Testis (tissue), 3 donors: ENCODE data around the gene SON. TPM values are rescaled to one million over a fixed set of nuclear protein-coding genes. Genes with fewer than 3 reads are reported as not detected.

Experiments used
- DNase-seq: peaks from one replicate; pipeline ENCODE4 v3.0.0-alpha.2; 2019
- H3K27ac ChIP-seq, 2 donors: fragments of 200-600 bp; sonication (generic); one replicate each; pipeline ENCODE4 v1.5.1; 2019
- H3K27me3 ChIP-seq: fragments of 200-600 bp; sonication (generic); one replicate; pipeline ENCODE4 v1.5.1; 2019
- H3K36me3 ChIP-seq: fragments of 200-600 bp; sonication (generic); one replicate; pipeline ENCODE4 v1.5.1; 2017; ENCODE audit warnings: low read depth; ENCODE audit errors: missing control alignments
- H3K4me1 ChIP-seq: fragments of 200-600 bp; sonication (generic); one replicate; pipeline ENCODE4 v1.5.1; 2019
- H3K4me3 ChIP-seq, 2 donors: fragments of 200-600 bp; sonication (generic); one replicate each; pipeline ENCODE4 v1.5.1; 2017 to 2019
- H3K9me3 ChIP-seq: fragments of 200-600 bp; sonication (generic); one replicate; pipeline ENCODE4 v1.5.1; 2017
- CTCF ChIP-seq, 3 experiments: fragments of 450-650 bp in 2 of 3; fragments of 200-600 bp in 1 of 3; sonication (generic) in 1 of 3; IDR thresholded peaks; one replicate each; pipeline ENCODE4 v1.5.1; 2016 to 2019; ENCODE audit warnings: antibody characterized with exemption in 3 of 3, mild to moderate bottlenecking in 2 of 3, moderate library complexity in 1 of 3
- POLR2A ChIP-seq: fragments of 450-650 bp; IDR thresholded peaks from one replicate; pipeline ENCODE4 v1.6.1; 2017; ENCODE audit warnings: antibody characterized with exemption, mild to moderate bottlenecking, moderate library complexity
- WGBS, 2 donors: methylation state at CpG; one replicate each; pipeline ENCODE4 v1.1.5; 2018; 5-methylcytosine and 5-hydroxymethylcytosine counted together
- intact Hi-C: fragments of 100-400 bp; cut with DNase I; formaldehyde crosslinking; loops from one replicate; pipeline ENCODE4 v1.15.1; 2023; ENCODE audit warnings: low total_unique reads
- polyA plus RNA-seq: library from polyadenylated mRNA; stranded (reverse); fragments of 350-450 nt; fragmentation: Illumina TruSeq; extraction: RNeasy Lipid Tissue Mini Kit (QIAGEN cat#74804); gene quantifications from one replicate; pipeline ENCODE4 v1.2.3, GENCODE V29; 2014; ENCODE audit warnings: low read depth, low replicate concordance; ENCODE audit not compliant: insufficient read depth
- total RNA-seq, 2 donors: library from RNA; depleted of rRNA; stranded (reverse); fragments of >200 nt; gene quantifications; one replicate each; pipeline ENCODE4 v1.2.3, GENCODE V29; 2016

The SON gene
- total and polyA plus RNA-seq, 3 donors from 2014 or later = 186 to 377 (median 310) TPM

- 93 to 96% methylated on average over 8 to 12 of the region's 12 CpGs for WGBS, 2 donors
- Histone ChIP-seq H3K9me3 (no peaks in the 10 kb centered on the region), H3K36me3 (peaks cover 9% of the 10 kb centered on the region), H3K27me3 (no peaks in the 10 kb centered on the region), H3K27ac (no peak overlapping the region), H3K4me1 (peaks cover 3% of the 10 kb centered on the region), H3K4me3 (no peak overlapping the region)
- no peak for DNase-seq
- intact Hi-C loops = no loop called here
- TF ChIP-seq POLR2A (no peak), CTCF (IDR thresholded peaks at IDR 0.05) (no peak)
These were observed 10.3 kb downstream of the SON start for GRCh38 chr21:33552999-33553598.

- intact Hi-C loops = no loop called here
- H3K4me3 ChIP-seq = no peak overlapping the region
- no peaks in the 10 kb centered on the region for H3K9me3 ChIP-seq
- H3K36me3 ChIP-seq = peaks cover 9% of the 10 kb centered on the region
- no peak for DNase-seq
- H3K27ac ChIP-seq = no peak overlapping the region
- no peaks in the 10 kb centered on the region for H3K27me3 ChIP-seq
- H3K4me1 ChIP-seq = peaks cover 3% of the 10 kb centered on the region
- no peak for TF ChIP-seq CTCF (IDR thresholded peaks at IDR 0.05)
- TF ChIP-seq POLR2A = no peak
- WGBS, 2 donors = 94 to 95% methylated on average over 18 of the region's 18 CpGs
These were observed 11.6 kb downstream of the SON start for GRCh38 chr21:33554236-33554981.

- no peak overlapping the region for H3K27ac ChIP-seq
- peaks cover 3% of the 10 kb centered on the region for H3K4me1 ChIP-seq
- no peak overlapping the region for H3K4me3 ChIP-seq
- DNase-seq = no peak
- H3K36me3 ChIP-seq = peaks cover 9% of the 10 kb centered on the region
- H3K9me3 ChIP-seq = no peaks in the 10 kb centered on the region
- intact Hi-C loops = no loop called here
- H3K27me3 ChIP-seq = no peaks in the 10 kb centered on the region
- 95 to 96% methylated on average over 32 of the region's 32 CpGs for WGBS, 2 donors
- no peak for TF ChIP-seq CTCF (IDR thresholded peaks at IDR 0.05)
- no peak for TF ChIP-seq POLR2A
These were observed 12.1 kb downstream of the SON start for GRCh38 chr21:33554982-33555344.

- Histone ChIP-seq H3K36me3 (no peaks in the 10 kb centered on the region), H3K4me3 (no peak overlapping the region), H3K27me3 (no peaks in the 10 kb centered on the region), H3K9me3 (no peaks in the 10 kb centered on the region), H3K27ac (no peak overlapping the region), H3K4me1 (peaks cover 3% of the 10 kb centered on the region)
- TF ChIP-seq POLR2A (no peak), CTCF (IDR thresholded peaks at IDR 0.05) (no peak)
- no peak for DNase-seq
- intact Hi-C loops = no loop called here
- WGBS, 2 donors = 95 to 96% methylated on average over 19 of the region's 19 CpGs
These were observed 14.6 kb downstream of the SON start for GRCh38 chr21:33557447-33557846.
